HUDEP-2 (cell line): ENCODE data around the gene SPOCK2.

ENCODE experiments used
- DNase-seq, 76 experiments: peaks; one replicate each; lab custom pipeline; 2025; ENCODE audit not compliant: unreplicated experiment in 76 of 76; lab: John Stamatoyannopoulos, UW

SPOCK2 gene

DNA sequence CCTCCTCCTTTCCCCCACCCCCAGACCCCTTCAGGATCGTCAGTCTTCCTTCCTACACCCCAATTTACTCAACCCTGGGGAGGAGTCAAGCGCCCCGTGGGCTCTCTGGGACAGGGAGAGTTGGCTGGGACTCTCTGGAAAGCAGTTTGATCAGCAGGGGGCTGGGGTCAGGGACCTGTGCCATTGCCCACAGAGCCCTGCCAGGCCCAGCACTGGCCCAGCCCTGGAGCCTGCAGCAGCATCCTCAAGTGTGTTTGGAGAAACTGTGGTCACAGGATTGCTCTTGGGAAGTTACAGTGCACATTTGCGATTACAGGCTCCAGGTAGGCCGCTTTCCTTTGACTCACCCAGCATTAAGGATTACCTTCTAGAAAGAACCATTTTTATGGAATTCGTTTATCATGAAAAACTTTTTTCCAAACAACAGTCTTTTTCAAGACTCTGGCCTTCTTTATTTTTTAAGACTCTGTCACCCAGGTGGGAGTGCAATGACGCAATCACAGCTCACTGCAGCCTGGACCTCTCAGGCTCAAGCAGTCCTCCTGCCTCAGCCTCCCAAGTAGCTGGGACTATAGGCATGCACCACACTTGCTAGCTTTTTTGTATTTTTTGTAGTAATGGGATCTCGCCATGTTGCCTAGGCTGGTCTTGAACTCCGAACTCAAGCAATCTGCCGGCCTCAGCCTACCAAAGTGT lies 73.4 kb downstream of the SPOCK2 start:
- no peak for DNase-seq

DNA sequence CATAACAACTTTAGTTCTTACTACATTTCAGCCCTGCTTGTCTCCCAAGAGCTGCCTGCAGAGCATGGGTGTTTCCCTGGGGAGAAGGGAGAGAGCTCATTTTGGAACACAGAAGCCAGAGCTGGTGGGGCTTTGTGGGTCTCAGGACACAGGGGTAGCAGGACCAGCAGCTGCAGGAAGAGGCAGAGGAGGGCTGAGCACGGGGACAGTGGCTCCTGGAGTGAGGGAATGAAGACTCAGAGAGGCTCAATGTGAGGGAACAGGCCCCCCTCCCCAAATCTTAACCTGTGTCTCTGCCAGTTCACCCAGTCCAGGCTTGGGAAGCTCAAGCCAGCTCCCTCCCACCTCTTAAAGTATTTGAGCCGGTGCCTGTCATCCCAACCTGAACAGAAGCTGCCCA lies 74.2 kb downstream of the SPOCK2 start:
- DNase-seq: no peak

DNA sequence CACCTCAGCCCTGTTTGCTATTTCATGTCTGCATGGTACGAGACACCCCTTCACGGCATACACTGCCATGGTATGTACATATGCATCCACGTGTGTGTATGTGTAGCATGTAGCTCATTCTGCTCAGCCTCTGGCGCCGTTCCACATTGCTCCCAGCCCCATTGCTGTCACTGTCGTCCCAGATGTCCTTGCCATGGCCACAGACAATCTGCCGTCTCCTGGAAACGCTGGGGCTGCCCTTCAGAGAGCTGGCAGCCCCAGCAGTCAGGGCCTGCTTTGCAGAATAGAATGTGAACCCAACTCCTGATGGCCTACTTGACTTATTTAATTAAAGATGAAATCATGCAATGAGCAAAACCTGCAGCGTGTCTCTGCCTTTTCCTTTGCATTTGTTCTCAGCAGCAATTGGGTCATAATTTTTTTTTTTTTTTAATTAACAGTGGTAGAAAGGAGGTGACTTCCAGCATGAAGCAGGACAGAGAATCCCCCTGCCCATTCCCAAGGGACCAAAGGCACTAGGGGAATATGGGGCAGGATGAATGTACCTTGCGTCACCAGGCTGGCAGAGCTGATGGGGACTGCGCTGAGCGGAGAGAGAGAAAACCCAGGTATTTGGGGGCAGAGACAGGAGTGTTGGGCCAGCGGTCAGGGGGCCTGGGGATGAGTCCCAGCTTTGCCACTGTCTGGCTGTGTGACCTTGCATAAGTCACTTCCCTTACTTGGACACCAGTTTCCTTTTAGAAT lies 75.0 kb downstream of the SPOCK2 start:
- DNase-seq: no peak

DNA sequence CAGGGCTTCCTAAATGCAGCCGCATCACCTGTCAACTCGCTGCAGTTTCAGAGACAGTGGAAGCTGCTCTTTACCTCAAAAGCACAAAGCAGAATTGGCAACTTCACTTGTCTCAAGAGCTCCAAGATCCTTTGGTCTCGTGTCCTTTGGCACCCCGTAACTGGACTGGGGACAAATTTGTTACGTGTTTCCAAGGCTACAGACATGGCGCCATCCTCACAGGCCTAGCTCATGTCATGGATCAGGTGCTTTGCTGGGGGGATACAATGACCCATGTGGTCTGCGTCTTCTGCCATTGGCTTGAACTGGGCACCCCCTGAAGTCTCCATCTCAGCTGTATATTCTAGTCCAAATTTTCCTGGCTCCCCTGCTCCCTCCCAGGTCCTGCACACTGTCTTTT lies 75.6 kb downstream of the SPOCK2 start:
- DNase-seq: no peak

DNA sequence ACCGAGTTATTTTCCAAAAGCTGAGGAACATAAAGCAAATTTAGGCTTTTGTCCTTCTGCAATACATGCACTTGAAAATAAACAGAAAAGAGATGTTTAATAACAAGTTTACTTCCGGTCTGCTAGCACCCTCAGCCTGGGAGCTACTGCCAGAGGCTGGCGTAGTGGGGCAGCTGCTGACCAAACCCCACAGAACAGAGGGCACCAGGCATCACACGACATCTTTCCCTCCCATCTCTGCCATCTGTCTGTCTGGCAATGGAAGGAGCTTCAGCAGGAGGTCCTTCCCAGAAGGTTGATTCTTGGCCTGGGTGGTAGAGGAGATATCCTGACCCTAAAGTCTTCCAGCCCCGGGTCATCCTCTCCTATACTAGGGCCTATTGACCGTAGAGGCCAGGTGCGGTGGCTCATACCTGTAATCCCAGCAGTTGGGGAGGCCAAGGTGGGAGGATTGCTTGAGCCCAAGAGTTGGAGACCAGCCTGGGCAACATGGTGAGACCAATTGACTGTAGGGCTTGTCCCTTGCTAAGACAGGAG lies 76.3 kb downstream of the SPOCK2 start:
- no peak for DNase-seq

DNA sequence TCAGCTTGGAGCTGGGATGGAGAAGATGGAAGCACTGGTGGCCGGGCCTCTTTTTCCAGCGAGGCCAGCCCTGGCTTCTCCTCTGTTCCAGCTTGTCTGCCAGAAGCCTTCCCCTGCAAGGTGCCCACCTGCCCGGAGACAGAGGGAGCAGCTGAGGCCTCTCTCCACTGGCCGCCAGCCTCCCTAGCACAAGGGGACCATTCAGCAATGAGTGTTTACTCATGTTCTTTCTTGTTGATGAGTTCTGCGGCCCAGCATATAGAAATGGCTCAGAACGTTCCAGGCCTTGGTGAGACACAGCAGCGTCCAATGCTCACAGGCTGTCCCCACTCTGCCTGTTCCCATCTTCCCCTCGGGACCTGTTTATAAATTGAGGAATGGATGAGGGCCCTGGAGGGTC lies 76.9 kb downstream of the SPOCK2 start:
- DNase-seq: no peak

DNA sequence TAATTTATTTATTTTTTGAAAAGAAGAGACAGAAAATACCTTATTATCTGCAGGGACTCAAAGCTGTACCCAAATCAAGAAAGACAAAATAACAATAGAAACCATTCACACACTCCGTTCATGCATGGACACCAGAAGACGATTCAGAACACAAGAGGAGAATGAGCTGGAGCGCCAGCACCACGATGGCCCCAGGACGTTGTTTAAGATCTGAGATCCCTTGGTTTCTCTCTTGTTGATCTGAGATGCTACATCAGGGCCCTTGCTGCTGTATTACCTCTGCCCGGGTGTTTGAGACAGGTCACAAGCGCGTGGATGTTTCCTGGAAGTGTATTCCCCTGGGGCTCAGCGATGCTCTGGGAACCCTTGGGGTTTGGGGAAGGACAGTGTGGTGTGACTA lies 77.3 kb downstream of the SPOCK2 start:
- no peak for DNase-seq

DNA sequence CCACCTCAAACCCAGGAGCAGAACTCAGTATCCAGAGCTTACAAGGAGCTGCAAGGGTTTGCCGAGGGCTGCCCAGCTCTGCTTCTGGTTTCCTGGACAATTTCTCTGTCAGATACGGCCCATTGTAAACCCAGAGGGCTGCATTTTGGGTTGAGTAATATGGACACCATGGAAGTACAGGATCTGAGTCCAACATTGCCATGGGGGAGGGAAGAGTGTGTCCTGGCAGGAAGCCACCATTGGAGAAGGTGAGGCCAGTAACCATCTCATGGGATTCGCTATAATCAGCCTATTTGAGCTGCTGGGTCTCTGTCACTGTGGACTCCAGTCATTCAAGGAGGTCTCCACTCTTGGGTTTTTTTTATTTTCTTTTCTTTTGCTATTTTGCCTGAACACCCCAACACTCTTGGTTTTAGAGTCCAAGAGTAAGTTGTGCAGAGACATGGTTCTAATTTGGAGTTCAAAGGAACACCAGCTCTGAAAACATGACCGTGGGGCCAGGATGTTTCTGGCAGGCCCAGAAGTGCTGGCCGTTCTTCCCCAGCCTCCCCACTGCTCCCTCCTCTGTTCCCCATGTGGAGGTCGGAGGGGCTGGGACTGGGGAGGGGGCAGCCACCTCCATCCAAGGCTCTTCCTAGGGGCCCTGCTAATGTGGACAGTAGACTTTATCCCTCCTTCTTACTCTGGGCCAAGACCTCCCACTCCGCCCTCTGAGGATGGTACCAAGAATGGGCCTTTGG lies 77.9 kb downstream of the SPOCK2 start:
- DNase-seq: no peak

DNA sequence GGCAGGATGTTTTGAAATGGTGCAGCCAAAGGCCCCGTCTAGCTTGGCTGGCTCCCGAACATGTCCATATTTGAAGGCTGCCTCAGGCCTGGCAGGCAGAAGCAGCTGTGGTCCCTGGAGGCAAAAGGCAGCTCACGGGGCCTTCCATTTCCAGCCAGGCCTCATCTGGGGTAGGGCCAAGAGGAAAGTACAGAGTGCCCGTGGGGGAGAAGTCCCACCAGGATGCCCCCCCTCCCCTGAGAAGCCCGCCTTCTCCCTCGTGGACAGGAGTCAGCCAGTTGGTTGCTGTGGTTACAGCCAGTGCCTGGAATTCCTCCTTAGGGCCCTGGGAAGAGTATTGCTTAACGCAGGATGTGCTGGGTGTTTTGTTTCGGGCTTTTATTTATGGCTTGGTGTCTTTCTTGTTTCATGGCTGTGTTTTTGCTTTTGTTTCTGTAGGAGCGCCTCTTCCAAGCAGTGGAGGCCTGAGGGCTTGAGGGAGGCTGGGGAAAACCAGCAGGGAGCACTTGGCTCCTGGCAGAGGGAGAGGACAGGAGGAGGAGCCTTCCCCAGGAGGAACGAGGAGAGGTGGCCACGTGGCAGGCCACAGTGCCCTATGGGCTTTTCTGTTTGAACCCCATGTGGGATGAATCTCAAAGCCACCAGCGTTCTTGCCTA lies 78.8 kb downstream of the SPOCK2 start:
- DNase-seq: no peak

DNA sequence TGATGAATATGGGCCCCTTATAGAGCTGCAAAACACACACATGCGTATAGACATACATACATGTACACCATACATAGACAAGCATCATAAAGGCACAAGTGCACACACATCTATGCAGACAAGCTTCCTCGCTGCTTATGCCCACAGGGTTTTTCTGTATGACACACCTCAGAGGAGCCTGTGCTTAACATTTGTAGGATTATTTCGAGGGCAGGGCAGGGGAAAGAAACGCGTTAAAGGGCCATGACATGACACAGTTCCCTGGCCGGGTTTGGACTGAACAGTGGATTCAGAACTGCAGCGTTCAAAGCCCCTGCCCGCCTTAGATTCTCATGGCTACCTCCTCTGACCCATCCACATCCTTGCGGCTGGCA lies 79.3 kb downstream of the SPOCK2 start:
- DNase-seq: no peak
